Epithelial cell of prostate (primary cell): ENCODE data around the gene ZNF93.
A peak's percentile ranks its signal among the peaks of the same experiment; 100 is the strongest.
"Not testable (repeated sequence)": the region's sequence is repeated elsewhere in the genome, so short reads cannot be mapped to it uniquely, and the experiment has no call there.

Experiments used
- DNase-seq: peaks from one replicate; pipeline ENCODE4 v3.0.0-alpha.2; 2011; ENCODE audit warnings: low read depth, low spot score
- H3K27ac ChIP-seq: fragments of 450-650 bp; 2 replicates; pipeline ENCODE4 v1.5.1; 2017; ENCODE audit warnings: mild to moderate bottlenecking

Gene ZNF93

DNA sequence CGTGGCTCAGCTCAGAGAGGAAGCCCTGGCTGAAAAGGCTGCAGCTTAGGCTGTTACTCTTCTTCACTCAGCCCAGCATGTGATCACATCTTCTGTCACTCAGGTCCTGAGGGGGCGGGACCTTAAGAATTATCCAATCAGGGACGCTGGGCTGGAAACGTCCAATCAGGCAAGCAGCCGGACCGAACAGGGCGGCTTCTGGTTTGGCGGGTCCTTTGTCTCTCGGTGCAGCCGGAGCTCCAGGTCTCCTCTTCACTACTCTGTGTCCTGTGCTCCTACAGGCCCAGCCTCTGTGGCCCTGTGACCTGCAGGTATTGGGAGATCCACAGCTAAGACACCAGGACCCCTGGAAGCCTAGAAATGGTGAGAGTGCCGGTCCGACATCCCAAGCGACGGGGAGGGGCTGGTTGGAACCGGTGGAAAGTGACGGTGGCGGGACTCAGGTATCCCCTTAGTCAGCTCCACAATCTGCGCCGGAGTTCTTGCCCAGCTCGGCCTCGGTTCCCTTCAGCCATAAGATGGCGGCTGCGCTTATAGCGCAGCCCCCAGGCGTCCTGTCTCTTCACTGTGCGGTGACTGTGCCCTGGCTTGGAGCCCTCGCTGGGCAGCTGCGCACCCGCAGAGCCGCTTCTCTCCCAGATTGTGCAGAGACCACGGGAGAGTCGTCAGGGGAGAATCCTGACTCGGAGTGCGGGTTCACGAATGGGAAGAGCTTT is at the start of gene ZNF93:
TSS of gene ZNF93 (plus strand) at position 218 of the 716 bp plus-strand sequence. CDS start at position 361, 143 bp downstream.
- peak within 1 kb of the TSS; percentile 73 for H3K27ac ChIP-seq
- peak; percentile 74 for DNase-seq

DNA sequence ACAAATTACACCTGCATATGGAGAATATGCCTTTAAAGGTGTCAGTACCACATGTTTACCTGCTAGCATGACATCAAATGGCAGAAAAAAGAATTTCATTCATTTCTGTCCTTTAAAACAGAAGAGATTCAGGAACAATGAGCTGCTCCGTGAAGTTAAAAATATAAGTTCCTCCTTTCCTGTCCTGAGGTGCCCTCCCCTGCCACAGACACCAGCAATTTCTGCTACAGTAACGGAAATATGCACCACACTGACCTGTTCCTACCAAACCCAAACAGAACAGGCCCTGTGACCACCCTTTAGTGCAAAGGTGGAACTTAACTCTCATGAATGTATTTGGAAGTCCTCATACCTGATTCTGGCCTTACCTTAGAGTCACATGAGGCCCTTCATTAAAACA is 49.0 kb upstream of the ZNF93 start:
- H3K27ac ChIP-seq, DNase-seq: not testable (repeated sequence)

DNA sequence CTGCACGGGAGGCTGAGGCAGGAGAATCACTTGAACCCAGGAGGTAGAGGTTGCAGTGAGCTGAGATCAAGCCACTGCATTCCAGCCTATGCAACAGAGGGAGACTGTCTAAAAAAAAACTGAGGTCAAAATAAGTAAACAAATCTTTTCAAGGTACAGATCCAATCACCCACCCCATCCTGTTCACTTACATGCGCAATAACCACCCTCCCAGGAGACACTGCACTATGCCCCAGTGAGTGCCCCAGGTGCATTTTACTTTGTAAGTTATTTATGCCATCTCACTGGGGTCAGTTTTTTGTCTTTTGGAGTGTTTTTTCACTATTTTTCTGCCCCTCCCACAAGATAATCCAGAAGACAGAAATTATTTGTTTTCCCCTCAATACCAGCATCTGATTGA is 42.0 kb upstream of the ZNF93 start:
- no peak overlapping the region for H3K27ac ChIP-seq
- DNase-seq, result no peak

DNA sequence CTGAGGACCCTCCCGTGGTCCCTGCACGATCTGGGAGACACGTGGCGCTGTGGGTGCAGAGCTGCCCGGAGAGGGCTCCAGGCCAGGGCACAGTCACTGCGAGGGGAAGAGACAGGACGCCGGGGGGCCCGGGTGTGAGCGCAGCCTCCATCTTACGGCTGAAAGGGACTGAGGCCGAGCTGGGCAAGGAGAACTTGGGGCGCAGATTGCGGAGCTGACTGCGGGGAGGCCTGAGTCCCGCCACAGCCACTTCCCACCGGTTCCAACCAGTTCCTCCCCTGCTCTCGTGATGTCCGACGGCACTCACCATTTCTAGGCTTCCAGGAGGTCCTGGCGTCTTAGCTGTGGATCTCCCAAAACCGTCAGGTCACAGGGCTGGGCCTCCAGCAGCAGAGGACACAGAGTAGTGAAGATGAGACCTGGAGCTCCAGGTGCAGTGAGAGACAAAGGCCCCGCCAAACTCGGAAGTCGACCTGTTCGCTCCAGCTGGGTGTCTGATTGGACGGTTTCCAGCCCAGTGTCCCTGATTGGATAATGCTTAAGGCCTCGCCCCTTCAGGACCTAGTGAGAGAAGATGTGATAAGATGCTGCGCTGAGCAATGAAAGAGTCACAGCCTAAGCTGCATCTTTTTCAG is 39.9 kb upstream of the ZNF93 start:
- no peak for DNase-seq
- H3K27ac ChIP-seq, result no peak overlapping the region

DNA sequence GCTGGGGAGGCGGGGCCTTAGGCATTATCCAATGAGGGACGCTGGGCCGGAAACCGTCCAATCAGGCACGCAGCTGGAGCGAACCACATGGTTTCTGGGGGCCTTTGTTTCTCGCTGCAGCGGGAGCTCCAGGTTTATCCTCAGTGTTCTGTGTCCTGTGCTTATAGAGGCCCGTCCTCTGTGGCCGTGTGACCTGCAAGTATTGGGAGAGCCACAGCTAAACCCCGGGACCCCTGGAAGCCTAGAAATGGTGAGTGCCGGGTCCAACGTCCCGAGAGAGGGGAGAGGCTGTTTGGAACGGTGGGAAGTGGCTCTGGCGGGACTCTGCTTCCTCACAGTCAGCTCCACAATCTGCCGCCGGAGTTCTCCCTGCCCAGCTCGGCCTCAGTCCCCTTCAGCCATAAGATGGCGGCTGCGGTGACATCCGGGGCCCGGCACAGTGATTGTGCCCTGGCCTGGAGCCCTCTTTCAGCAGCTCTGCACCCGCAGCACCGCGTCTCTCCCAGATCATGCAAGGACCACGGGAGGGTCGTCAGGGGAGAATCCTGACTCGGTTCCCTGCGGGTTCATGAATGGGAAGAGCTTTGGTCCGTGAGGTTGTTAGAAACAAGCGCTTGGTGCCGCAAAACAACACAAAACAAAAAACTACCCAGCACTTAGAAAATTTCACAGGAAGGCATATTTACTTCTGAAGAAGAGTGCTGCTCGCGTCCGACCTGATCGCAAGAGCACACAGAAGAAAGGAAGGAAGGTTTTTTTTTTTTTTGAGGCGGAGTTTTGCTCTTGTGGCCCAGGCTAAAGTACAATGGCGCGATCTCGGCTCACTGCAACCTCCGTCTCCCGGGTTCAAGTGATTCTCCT is 34.8 kb upstream of the ZNF93 start, which contains the start of gene ZNF253:
TSS of gene ZNF253 (plus strand) at position 133 of the 861 bp plus-strand sequence. CDS start at position 248, 115 bp downstream.
- DNase-seq, result peak; percentile 72
- peak within 1 kb of the TSS; percentile 83 for H3K27ac ChIP-seq

DNA sequence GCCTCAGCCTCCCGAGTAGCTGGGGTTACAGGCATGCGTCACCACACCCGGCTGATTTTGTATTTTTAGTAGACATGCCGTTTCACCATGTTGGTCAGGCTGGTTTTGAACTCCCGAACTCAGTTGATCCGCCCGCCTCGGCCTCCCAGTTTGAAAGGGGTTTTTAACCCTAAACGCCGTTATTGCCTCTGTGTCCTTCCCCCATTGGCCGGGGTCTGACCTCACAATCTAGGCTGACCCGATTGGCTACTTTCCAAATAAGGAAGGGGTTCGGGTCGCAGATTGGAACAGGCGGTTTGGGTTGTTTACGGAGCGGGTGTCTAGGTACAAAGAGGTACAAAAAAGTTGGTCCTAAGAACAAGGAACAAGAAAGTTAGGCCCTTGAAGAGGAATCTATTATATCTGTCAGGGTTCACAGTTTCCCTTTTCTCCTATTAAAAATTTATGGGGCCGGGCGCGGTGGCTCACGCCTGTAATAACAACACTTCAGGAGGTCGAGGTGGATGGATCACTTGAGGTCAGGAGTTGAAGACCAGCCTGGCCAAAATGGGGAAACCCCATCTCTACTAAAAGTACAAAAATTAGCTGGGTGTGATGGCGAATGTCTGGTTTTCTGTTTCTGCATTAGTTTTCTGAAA is 34.0 kb upstream of the ZNF93 start:
- peak overlapping the region; percentile 83 for H3K27ac ChIP-seq
- no peak for DNase-seq

DNA sequence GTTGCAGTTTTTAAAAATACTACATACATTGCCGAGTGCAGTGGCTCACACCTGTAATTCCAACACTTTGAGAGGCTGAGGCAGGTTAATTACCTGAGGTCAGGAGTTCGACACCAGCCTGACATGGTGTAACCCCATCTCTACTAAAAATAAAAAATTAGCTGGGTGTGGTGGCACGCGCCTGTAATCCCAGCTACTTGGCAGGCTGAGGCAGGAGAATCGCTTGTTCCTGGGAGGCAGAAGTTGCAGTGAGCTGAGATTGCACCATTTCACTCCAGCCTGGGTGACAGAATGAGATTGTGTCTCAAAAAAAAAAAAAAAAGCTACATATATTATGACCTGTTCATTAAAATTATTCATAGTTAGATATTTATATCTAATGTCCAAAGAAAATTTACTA is 30.7 kb upstream of the ZNF93 start:
- DNase-seq, H3K27ac ChIP-seq: not testable (repeated sequence)

DNA sequence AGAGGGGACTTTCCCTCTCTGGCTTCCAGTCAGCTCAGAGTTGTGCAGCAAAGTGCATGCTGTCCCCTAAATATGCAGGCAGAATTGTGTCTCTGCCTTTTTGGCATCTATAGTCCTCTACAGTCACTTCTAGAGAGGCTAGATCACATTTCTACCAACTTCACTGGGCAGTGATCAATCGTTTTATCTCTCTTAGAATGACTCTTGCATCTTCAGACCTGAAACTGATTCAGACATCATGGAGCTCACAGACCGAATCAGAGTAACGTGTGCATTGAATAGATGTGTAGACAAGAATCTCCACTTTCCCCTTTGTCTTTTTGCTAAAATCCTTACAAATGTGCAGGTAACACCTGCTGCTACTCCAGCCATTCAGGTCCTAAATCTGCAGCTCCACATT is 28.8 kb upstream of the ZNF93 start:
- no peak for DNase-seq
- H3K27ac ChIP-seq, result no peak overlapping the region

DNA sequence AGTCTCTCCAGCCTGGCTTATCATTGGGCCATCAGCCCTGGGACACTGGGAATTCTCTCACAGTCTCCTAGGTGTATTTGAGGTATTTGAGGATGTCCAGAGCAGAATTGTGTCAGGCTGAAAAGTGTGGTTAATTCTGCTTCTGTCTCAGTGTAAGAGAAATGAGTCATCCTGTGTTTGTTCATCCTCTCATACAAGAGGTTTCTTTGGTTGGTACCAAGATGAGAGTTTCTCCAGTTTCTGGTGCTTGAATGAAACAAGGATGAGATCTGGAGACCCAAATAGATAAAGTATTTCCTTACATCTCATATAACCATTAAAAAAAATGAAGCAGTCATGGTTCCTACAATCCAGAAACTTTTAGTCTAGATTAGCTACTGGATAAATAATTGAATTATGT is 27.4 kb upstream of the ZNF93 start:
- DNase-seq, result no peak
- H3K27ac ChIP-seq, result no peak overlapping the region

DNA sequence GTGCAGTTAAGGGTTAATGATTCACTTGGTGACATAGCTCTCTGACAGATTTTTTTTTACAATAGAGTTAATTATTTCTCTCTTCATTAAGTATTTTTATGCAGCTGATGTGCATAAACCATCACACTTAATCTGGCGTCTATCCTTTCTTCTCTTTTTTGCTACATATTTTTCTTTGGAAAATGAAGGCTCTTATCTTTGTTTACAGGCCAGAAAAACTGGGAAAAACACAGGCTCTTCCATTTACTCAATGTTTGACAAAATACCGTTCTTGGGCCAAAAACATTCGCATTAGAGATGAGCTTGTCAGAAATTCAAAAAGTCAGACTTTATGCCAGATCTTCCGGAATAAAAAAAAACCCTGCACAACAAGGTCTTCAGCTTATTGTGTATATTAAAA is 23.0 kb upstream of the ZNF93 start:
- no peak for DNase-seq
- no peak overlapping the region for H3K27ac ChIP-seq

DNA sequence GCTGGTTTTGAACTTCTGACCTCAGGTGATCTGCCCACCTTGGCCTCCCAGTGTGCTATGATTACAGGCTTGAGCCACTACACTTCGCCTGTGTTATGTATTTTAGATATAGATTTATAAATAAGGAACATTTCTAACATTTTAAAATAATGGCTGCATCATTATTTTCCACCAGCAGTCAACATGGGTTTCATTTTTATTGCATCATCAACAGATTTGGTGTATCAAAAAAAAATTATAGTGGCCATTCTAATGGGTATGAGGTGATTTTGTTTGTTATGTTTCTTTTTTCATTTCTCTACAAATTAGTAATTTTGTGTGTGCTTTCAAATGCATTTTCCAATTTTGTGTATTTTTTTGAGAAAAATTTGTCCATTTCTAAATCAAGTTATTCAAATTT is 16.2 kb upstream of the ZNF93 start:
- no peak for DNase-seq
- H3K27ac ChIP-seq, result no peak overlapping the region

DNA sequence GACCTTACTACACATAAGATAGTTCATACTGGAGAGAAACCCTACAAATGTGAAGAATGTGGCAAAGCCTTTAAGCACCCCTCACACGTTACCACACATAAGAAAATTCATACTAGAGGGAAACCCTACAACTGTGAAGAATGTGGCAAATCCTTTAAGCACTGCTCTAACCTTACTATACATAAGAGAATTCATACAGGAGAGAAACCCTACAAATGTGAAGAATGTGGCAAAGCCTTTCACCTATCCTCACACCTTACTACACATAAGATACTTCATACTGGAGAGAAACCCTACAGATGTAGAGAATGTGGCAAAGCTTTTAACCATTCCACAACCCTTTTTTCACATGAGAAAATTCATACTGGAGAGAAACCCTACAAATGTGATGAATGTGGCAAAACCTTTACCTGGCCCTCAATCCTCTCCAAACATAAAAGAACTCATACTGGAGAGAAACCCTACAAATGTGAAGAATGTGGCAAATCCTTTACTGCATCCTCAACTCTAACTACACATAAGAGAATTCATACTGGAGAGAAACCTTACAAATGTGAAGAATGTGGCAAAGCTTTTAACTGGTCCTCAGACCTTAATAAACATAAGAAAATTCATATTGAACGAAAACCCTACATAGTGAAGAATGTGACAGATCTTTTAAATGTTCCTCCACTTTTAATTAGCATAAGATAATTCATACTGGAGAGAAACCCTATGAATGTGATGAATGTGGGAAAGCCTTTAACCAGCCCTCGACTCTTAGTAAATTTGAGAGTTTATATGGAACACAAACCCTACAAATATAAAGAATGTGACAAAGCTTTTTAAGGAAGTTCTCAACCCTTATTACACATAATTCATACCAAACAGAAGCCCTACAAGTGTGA is 8.4 kb upstream of the ZNF93 start:
- DNase-seq, result not testable (repeated sequence)

DNA sequence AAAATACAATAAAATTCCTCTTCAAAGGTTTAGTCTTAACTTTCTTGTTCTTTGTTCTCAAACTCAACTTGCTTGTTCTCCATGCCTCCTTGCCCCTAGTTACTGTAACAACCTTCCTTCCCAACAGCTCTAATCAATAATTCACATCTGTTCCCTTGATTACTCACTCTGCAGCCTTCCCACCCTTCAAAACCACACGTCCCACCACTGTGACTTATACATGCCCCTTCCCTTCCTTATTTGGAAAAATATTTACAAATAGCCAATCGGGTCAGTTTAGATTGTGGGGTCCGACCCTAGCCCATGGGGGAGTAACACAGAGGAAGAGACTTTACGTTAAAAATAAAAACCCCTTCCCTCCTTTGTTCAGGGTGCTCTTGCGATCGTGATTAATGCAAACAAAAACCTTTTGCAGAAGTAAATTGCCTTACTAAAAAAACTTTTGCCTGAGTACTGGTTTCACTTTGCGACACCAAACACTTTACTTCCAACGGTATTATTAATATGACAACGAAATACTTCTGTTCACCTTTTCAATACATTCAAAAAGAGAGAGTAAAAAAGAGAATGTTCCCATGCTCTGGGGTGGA is 512 bp upstream of the ZNF93 start:
- H3K27ac ChIP-seq, result peak overlapping the region; percentile 73
- DNase-seq, result no peak

More for the DNA sequence above, 8.4 kb upstream of the ZNF93 start:
- H3K27ac ChIP-seq, result not testable (repeated sequence)

DNA sequence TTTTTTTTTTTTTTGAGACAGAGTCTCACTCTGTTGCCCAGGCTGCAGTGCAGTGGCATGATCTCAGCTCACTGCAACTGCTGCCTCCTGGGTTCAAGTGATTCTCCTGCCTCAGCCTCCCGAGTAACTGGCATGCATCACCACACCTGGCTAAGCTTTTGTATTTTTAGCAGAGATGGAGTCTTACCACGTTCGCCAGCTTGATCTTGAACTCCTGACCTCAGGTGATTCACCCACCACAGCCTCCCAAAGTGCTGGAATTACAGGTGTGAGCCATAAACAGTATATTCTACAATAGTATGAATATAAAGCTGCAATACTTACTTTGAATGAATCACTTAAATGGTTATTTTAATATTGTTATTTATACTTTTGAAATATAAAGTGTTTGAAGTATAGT is 6.8 kb downstream of the ZNF93 start:
- not testable (repeated sequence) for H3K27ac ChIP-seq, DNase-seq

DNA sequence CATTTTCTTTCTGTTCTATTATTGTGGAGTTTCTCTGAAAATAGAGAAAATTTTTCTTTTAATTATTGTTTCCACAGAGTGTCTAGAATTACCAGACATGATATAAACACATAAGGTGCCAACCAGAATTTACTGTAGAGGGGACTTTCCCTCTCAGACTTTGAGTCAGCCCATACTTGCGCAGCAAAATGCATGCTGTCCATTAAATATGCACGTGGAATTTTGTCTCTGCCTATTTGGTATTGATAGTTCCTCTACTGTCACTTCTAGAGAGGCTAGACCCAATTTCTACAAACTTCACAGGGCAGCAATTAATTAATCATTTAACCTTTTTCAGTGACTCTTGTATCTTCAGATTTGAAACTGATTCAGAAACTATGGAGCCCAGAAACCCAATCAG is 8.9 kb downstream of the ZNF93 start:
- no peak for DNase-seq
- no peak overlapping the region for H3K27ac ChIP-seq

DNA sequence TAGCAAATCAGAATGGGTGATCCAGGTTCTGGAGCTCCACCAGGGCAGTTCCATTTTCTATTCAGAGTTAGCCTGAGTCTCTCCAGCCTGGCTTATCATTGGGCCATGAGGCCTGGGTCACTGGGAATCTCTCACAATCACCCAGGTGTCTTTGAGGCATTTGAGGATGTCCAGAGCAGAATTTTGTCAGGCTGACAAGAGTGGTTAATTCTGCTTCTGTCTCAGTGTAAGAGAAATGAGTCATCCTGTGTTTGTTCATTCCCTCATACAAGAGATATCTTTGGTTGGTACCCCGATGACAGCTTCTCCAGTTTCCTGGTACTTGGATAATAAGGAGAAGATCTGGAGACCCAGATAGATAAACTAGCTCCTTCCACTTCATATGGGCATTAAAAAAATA is 10.4 kb downstream of the ZNF93 start:
- no peak overlapping the region for H3K27ac ChIP-seq
- DNase-seq, result no peak

DNA sequence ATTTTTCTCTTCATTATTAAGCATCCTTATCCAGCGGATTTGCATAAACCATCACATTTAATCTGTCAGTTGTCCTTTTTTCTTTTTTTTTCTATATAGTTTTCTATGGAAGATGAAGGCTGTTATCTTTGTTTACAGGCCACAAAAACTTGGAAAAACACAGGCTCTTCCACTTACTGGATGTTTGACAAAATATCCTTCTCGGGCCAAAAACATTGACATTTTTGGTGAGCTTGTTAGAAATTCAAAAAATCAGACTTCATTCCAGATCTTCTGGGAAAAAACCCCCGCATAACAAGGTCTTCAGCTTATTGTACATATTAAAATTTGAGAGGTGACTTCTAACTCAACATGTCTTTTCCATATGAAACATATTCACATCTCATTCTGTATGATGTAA is 13.8 kb downstream of the ZNF93 start:
- H3K27ac ChIP-seq, result no peak overlapping the region
- DNase-seq, result no peak

DNA sequence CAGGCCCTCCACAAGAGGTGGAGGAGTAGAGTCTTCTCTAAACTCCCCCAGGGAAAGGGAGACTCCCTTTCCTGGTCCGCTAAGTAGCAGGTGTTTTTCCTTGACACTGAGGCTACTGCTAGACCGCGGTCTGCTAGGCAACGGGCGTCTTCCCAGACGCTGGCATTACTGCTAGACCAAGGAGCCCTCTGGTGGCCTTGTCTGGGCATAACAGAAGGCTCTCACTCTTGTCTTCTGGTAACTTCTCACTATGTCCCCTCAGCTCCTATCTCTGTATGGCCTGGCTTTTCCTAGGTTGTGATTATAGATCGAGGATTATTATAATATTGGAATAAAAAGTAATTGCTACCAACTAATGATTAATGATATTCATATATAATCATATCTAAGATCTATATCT is 29.7 kb downstream of the ZNF93 start:
- not testable (repeated sequence) for H3K27ac ChIP-seq, DNase-seq
